Suppressor macrophage treated with lipopolysaccharide for 4 hours (primary cell): ENCODE data around the gene INPPL1.

ENCODE experiments used
- DNase-seq: peaks from one replicate; pipeline ENCODE4 v3.0.0-alpha.2; 2020

INPPL1 gene

DNA sequence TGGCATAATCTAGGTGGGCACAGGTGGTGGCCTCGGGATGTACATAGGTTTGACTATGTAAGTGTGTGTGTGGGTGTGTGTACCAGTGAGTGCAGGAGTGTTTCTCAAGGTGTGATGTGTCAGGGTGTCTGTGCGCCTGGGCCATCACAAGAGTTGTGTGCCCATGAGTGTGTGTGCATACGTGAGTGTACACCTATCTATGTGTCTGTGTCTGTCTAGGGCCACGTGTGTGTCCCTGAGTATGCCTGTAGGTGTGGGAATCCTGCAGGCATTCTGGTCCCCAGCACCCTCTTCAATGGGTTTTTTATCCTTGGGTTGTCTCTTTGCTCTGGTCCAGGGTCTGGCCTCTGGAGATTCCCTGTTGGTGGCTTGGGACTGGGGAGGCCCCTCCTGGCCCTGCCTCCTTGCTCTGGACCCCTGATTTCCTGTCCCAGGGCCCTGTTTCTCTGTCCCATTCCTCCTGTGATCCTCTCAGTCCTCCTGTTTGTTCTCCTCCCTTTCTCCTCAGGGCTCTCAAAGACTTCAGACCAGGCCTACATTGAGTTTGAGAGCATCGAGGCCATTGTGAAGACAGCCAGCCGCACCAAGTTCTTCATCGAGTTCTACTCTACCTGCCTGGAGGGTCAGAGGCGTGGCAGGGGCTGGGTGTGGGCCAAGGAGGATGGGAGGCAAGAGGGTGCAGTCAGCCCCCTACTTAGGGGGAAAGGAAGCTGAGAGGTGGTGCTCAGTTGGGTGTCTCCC lies 9.4 kb downstream of the INPPL1 start:
- no peak for DNase-seq

DNA sequence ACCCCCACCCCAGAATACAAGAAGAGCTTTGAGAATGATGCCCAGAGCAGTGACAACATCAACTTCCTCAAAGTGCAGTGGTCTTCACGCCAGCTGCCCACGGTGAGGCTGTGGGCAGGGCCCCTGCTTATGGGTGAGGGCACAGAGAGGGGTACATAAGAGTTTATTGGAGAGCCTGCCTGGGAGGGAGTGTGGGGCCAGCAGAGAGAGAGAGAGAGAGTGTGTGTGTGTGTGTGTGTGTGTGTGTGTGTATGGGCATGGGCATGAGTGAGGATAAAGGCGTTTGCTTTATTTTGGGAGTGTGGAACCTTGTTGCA lies 9.9 kb downstream of the INPPL1 start:
- DNase-seq = no peak

GRCh38 chr11:72234920-72235319 lies 10.4 kb downstream of the INPPL1 start:
- no peak for DNase-seq

DNA sequence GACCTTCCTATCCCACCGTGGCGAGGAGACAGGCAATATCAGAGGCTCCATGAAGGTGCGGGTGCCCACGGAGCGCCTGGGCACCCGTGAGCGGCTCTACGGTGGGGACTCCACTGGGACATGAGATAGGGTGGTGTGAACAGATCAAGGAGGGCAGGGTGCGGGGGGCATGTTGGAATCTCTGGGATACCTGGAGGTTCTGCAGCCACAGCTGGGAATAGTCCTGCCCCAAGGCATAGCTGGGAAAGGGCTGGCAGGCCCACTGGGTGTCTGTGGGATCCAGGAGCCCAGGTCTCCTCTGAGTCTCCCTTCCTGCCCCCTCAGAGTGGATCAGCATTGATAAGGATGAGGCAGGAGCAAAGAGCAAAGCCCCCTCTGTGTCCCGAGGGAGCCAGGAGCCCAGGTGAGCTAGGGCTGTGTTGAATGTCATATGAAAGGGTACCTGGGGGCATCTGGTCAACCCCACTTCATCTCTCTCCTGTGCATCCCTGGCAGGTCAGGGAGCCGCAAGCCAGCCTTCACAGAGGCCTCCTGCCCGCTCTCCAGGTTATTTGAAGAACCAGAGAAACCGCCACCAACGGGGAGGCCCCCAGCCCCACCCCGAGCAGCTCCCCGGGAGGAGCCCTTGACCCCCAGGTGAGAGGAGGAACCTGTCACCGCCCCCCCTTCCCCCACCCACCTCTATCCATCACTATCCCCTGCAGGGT lies 10.9 kb downstream of the INPPL1 start:
- no peak for DNase-seq

DNA sequence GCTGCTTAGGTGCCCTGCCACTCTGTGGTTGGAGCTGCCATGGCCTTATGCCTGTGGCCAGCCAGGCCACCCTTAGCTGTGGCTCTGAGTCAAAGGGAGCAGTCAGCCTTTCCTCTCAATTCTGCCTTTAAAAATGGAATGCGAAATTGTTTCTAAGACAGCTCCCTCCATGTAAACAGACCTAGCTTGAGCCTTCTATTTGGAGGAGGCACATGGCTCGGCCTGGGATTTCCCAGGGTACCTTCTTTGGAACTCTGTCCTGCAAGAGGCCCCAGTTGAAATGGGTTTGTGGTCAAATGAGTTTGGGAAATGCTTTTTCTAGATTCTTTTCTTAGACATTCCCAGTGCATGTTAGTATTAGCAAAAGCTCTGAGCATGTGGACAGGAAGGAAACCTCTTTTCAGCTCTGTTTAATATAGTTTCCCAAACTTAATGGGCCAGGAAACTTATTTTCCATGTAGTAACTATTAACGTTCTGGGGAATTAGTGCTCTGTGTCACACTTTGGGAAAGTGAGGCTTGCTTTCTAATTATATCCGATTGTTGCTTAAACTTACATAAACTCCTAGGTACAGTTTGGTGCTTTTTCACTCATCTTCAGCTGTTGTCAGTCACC lies 11.6 kb downstream of the INPPL1 start:
- no peak for DNase-seq

- DNase-seq = no peak
These were observed 12.2 kb downstream of the INPPL1 start for GRCh38 chr11:72236774-72237111.

DNA sequence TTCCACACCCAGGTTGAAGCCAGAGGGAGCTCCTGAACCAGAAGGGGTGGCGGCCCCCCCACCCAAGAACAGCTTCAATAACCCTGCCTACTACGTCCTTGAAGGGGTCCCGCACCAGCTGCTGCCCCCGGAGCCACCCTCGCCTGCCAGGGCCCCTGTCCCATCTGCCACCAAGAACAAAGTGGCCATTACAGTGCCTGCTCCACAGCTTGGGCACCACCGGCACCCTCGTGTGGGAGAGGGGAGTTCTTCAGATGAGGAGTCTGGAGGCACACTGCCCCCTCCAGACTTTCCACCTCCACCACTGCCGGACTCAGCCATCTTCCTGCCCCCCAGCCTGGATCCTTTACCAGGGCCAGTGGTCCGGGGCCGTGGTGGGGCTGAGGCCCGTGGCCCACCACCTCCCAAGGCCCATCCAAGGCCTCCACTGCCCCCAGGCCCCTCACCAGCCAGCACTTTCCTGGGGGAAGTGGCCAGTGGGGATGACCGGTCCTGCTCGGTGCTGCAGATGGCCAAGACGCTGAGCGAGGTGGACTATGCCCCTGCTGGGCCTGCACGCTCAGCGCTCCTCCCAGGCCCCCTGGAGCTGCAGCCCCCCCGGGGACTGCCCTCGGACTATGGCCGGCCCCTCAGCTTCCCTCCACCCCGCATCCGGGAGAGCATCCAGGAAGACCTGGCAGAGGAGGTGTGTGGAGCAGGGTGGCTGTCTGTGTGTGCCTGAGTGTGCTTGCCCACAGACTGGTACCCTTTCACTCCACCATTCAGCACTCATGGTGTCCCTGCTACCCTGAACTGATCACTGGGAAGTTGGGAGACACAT lies 12.8 kb downstream of the INPPL1 start:
- DNase-seq = no peak

GRCh38 chr11:72238040-72238450 lies 13.5 kb downstream of the INPPL1 start:
- DNase-seq = peak; percentile 72

DNA sequence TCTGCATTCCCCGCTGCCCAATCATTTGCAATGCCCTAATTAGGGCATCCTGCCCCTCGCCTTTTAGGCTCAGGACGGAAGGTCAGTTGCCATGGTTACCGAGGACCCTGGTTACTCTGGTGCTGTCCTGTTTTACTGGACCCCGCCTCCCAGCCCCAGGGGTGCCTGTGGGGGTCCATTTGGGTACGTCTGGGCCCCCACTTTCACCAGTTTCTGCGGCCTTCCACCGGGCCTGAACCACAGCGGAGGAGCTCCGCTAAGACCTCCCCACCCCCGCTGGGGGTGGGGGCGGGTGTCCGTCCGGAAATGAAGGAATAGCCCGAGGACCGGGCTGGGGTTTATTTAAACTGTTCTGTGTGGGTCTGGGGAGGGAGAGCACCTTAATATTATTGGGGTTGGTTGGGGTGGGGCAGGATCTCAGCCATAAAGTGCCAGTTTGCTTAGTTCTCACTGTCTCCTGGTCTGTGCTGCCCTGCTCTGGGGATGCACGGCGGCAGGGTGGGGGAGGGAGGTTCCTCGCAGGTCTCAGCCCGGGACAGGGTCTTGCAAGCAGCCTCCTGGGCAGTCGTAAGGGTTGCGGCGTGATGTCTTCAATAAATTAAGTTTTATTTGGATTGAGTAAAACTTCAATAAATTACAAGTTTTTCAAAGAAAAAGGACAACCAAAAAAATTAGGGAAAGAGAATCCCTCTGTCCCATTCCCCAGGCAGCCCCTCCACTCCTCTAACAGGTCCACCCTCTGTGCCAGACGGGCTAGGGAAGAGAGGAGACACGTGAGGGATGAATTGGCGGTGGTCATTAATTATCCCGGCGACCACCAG lies 14.1 kb downstream of the INPPL1 start:
- no peak for DNase-seq

DNA sequence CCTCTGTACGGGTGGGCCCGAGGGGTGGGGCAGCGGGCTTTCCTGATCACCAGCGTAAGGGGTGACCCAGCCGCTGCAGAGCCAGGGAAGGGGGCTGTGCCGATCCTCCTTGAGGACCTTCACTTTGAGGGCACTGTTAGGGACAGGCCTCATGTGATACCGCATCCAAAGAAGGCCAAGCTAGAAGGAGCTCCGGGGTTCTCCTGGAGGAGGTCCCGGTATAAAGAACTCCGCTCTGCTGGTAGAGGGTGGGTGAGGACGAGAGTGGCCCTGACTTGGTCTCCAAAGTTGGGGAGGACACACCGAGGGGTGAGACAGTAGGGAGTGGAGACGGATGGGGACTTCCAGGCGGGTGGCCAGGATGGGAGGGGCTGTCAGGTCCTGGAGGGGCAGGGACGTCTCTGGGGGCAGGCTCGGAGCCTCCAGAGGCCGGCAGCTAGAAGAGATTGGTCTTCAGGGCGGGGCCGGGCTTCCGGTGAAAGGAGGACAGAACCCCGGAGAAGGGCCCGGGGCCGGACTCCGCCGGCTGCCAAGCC lies 14.8 kb downstream of the INPPL1 start:
- peak; percentile 32 for DNase-seq

DNA sequence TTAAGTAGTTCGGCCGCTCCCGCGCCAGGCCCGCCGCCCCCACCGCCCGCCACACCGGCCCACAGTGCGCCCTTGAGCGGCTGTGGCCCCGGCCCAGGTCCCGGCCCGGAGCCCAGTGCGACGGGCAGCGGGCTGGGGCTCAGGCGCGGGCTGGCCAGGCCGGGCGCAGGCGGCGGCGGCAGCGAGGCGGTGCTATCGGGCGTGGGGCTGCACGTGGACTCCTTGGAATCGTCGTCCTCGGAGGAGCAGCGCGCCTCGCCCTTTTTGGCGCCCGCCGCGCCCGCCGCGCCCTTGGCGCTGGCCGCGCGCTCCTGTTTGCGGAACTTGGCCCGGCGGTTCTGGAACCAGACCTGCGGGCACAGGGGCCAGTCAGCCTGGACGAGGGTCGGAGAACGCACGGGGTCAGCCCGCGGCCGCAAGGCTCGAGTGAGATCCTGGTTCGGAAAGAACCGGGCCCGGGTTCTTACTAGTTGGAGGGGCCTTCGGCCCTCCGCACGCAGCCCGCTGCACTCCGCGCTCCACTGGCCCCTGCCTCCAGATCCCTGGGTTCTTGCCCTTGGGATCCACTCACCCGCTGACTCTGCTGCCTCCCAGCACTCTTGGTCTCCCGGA lies 15.4 kb downstream of the INPPL1 start:
- DNase-seq = peak; percentile 51

GRCh38 chr11:72240461-72241290 lies 16.1 kb downstream of the INPPL1 start:
- no peak for DNase-seq

DNA sequence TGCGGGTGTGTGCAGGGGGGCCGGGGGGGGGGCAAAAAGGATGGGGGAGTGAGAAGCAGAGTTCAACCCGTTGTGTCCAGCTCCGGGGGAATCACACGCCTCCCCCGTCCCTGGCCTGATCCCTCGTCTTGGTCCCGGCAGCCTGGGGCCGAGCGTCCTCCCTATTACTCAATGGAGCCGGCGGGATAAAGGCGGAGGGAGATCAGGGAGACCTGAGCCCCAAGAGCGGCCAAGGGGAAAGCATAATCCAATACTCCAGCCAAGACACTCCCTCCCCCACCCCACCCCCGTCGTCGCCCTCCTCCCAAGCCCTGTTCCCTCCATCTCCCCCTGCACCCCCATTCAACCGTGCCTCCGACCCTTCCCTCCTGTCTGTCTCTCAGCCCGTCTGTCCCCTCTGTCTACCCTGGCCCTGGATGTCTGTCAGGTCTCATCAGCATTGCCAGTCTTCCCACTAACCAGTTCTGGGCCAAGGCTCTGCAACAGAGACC lies 16.8 kb downstream of the INPPL1 start:
- no peak for DNase-seq

DNA sequence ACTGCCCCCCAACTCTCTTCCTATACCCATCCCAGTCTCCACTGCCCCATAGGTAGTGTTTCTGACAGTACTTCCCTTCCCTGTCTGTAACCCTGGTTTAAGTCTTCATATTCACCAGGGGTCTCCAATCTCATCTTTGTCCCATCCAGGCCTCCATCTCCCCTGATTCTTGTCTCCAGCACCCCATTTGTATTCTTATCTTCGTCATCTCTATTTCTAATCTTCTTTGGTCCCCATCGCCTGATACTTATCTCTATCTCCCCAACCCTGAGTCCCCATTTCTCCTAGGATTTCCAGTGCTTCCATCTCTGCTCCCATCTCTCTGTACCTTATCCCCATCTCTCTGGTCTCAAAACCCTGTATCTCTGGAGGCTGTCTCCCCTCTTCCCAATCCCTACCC lies 17.6 kb downstream of the INPPL1 start:
- DNase-seq = no peak

DNA sequence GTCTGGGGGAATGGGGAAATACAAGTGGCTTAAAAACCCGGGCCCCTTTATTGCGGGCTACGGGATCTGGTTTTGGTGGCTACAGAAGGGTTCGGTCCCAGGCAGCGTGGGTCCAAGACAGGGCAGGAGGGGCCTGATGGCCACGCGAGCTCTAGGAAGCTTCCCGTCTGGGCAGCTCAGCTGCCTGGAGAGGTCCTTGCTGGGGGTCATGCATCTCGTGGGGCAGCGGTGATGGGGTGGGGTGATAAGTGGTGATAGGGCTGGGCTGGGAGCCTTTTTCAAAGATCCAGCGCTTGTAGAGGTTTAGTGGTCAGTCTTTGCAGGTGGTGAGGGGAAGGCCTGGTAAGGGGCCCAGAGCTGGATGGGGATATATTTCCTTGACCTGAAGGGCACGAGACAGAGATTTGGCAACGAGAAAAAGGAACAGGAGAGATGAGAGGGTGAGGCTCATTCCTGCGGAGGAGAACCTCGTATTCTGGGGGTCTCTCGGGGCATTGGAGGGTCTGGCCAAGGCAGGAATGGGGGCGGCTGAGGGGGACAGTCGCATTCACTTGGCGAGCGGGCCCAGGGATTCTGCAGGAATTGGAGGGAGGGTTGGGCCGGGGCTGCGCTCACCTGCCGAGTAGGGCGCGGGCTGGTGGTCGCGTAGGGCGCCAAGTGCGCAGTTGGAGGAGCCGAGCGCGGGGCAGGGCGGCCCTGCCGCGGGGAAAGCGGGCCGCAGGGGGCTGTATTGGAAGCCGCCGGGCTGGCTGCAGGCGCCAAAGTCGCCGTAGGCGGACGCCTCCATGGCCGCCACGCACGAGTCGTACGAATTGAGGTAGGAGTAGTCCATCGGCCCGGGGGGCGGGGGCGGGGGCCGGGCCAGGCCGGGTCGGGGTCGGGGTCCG lies 18.8 kb downstream of the INPPL1 start:
- DNase-seq = no peak

DNA sequence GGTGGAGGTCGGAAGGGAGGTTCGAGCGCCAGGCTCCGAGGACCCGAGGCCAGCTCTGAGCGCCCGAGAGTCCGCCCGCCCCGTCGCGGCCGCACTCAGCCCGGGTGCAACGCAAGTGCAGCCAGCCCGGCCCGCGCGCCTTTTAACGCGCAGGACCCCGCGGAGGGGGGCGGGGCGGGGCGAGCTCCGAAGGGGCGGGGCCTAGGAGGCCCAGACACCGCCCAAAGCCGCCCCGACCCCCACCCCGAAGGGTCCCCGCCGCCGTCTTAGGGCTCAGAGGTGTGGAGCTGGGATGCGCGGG lies 19.4 kb downstream of the INPPL1 start, which contains the start of gene PHOX2A:
PHOX2A (minus strand) TSS at position 117 of the 301 bp plus-strand sequence. CDS start 172 bp downstream, outside the sequence.
- DNase-seq = no peak

DNA sequence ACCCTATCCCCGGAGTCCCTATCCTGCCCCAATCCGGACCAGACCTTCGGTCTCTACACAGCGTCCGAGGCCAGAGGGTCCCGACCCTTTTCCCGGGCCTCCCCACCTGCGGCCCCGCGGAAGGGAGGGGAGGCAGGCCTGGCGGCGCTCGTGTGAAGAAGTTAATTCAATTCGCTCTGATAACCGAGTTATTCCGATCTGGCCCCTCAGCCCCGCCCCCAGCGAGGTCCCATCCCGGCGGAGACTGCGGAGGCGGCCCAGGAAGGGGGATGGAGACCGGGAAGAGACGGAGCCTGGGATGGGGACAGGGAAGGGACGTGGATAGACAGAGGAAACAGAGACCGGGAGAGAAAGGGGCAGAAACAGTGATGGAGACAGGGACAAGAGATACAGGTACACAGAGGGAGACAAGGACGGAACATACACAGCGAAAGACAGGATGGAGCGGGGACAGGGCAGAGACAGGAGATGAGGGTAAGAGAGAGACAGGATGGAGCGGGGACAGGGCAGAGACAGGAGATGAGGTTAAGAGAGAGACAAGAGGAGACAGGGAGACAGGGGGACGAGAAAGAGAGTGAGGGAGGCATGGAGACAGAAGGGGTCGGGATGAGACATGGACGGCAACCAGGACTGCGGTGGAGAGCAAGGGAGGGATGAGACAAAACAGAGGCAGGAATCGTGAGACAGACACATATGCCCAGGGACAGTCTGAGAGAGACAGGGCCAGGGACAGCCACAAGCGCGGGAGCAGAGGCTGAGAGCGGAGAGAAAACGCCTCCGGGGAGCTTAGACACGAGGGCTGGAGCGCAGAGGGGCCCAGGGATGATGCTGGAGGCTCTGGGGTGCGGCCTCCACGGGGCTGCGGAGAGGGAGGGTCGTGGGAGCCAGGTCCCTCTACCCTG lies 20.0 kb downstream of the INPPL1 start:
- DNase-seq = no peak

DNA sequence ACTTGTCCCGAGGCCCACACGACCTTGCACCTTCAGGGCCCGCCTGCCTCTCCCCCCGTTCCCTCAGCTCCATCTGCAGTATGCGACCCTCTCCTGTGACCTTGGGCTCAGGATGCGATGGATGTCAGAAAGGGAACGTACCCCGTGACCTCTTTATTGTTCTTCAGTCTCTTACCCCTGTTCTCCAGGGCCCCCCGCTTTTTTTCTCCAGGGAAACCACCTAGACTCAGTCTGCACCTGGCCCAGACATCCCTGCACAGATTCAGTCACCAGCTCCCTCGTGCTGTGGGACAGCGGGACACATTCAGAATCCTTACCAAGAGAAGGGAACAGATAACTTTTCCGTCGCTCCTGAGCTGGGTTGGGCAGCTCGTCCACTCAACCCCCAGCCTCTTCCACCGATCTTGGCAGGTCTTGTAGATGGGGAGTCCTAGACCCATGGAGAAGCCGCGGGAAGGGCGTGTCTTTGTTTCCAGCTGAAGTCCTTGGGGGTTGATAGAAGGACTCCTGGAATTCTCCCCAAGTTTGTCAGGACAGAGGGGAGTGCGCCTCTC lies 20.8 kb downstream of the INPPL1 start:
- no peak for DNase-seq
